GM23338 (cell line): ENCODE measurements around the gene FAM149B1.

Experiments
- CREB1 ChIP-seq: fragments of 250-450 bp; sonication (Bioruptor Pico); IDR thresholded peaks from 2 replicates; pipeline ENCODE4 v1.5.0; 2020; ENCODE audit warnings: low read depth, mild to moderate bottlenecking, moderate library complexity
- CTCF ChIP-seq, 2 experiments: fragments of 200-600 bp in 1 of 2; sonication (generic) in 1 of 2; conservative IDR thresholded peaks; 2 replicates each; pipeline versions ENCODE4 v1.5.1 to v1.6.1; 2016 to 2017; ENCODE audit warnings: antibody characterized with exemption in 2 of 2, low read depth in 2 of 2, mild to moderate bottlenecking in 2 of 2, moderate library complexity in 1 of 2
- EZH2 ChIP-seq: fragments of 200-600 bp; sonication (generic); IDR thresholded peaks from one replicate; pipeline ENCODE4 v1.8.0; 2017; ENCODE audit warnings: antibody characterized with exemption, mild to moderate bottlenecking, low read depth; ENCODE audit not compliant: unreplicated experiment
- EZH2phosphoT487 ChIP-seq: fragments of 200-600 bp; sonication (generic); IDR thresholded peaks from one replicate; pipeline ENCODE4 v1.8.1; 2018; ENCODE audit warnings: antibody characterized with exemption; ENCODE audit not compliant: unreplicated experiment
- JUNB ChIP-seq: IDR thresholded peaks from one replicate; pipeline ENCODE4 v1.6.1; 2016; ENCODE audit warnings: antibody characterized with exemption; ENCODE audit not compliant: unreplicated experiment
- NANOG ChIP-seq: IDR thresholded peaks from 2 replicates; pipeline ENCODE4 v1.6.1; 2016; ENCODE audit warnings: antibody characterized with exemption, borderline replicate concordance
- POLR2AphosphoS5 ChIP-seq: IDR thresholded peaks from 2 replicates; pipeline ENCODE4 v1.6.1; 2016; ENCODE audit warnings: antibody characterized with exemption, low read depth
- STAT1 ChIP-seq: IDR thresholded peaks from one replicate; pipeline ENCODE4 v1.6.1; 2016; ENCODE audit warnings: antibody characterized with exemption; ENCODE audit not compliant: unreplicated experiment
- ZNF114 ChIP-seq: fragments of 250-450 bp; sonication (Bioruptor Pico); IDR thresholded peaks from 2 replicates; pipeline ENCODE4 v1.5.0; 2020; ENCODE audit warnings: mild to moderate bottlenecking, moderate library complexity
- ZNF331 ChIP-seq: fragments of 250-450 bp; sonication (Bioruptor Pico); IDR thresholded peaks from 2 replicates; pipeline ENCODE4 v1.5.0; 2020; ENCODE audit warnings: low read depth, mild to moderate bottlenecking, moderate library complexity
- TF ChIP-seq, protein P1 (sequence below): IDR thresholded peaks from 2 replicates; pipeline ENCODE4 v1.6.1; 2016; ENCODE audit warnings: antibody characterized with exemption
- TF ChIP-seq, protein P2 (sequence below): IDR thresholded peaks from one replicate; pipeline ENCODE4 v1.6.1; 2018; ENCODE audit warnings: antibody characterized with exemption; ENCODE audit not compliant: unreplicated experiment

DNA sequence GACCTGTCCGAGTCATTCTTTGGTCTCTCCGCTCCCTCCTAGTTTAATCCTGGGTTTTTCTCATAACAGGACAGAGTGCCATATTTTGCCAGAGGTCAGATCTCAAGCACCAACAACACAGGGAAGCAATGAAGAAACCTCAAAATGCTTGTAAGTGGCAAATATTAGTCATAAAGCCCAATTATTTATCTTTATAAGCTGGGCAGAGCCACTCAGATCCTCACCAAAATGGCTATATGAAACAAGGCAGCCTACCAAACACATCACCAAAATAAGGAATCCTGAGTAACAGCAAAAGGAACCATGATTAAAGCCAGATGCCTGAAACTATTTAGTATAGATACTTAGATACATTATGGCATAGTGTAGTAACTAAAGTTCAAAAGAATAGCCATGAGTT, 4.8 kb upstream of the FAM149B1 start:
- TF ChIP-seq CTCF (conservative IDR thresholded peaks at IDR 0.05; ENCODE audit: low read depth in 2 of 2) = no peak
- TF ChIP-seq POLR2AphosphoS5 = no peak
- TF ChIP-seq NANOG = no peak
- TF ChIP-seq EZH2 = no peak
- TF ChIP-seq, protein P1, sequence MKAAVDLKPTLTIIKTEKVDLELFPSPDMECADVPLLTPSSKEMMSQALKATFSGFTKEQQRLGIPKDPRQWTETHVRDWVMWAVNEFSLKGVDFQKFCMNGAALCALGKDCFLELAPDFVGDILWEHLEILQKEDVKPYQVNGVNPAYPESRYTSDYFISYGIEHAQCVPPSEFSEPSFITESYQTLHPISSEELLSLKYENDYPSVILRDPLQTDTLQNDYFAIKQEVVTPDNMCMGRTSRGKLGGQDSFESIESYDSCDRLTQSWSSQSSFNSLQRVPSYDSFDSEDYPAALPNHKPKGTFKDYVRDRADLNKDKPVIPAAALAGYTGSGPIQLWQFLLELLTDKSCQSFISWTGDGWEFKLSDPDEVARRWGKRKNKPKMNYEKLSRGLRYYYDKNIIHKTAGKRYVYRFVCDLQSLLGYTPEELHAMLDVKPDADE = no peak
- TF ChIP-seq JUNB = no peak
- TF ChIP-seq CREB1 = no peak
- TF ChIP-seq STAT1 = no peak
- no peak for TF ChIP-seq EZH2phosphoT487
- TF ChIP-seq ZNF114 = no peak
- TF ChIP-seq, protein P2, sequence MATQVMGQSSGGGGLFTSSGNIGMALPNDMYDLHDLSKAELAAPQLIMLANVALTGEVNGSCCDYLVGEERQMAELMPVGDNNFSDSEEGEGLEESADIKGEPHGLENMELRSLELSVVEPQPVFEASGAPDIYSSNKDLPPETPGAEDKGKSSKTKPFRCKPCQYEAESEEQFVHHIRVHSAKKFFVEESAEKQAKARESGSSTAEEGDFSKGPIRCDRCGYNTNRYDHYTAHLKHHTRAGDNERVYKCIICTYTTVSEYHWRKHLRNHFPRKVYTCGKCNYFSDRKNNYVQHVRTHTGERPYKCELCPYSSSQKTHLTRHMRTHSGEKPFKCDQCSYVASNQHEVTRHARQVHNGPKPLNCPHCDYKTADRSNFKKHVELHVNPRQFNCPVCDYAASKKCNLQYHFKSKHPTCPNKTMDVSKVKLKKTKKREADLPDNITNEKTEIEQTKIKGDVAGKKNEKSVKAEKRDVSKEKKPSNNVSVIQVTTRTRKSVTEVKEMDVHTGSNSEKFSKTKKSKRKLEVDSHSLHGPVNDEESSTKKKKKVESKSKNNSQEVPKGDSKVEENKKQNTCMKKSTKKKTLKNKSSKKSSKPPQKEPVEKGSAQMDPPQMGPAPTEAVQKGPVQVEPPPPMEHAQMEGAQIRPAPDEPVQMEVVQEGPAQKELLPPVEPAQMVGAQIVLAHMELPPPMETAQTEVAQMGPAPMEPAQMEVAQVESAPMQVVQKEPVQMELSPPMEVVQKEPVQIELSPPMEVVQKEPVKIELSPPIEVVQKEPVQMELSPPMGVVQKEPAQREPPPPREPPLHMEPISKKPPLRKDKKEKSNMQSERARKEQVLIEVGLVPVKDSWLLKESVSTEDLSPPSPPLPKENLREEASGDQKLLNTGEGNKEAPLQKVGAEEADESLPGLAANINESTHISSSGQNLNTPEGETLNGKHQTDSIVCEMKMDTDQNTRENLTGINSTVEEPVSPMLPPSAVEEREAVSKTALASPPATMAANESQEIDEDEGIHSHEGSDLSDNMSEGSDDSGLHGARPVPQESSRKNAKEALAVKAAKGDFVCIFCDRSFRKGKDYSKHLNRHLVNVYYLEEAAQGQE = no peak
- TF ChIP-seq ZNF331 (CRISPR knock-in tag) = no peak
